HG02852 (cell line): ENCODE measurements around the gene ARMC2.

ENCODE experiments used
- ATAC-seq: cut with Tn5 transposase; IDR thresholded peaks from one replicate; pipeline ENCODE4 v1.9.1; 2021; ENCODE audit warnings: mild to moderate bottlenecking, moderate library complexity; ENCODE audit not compliant: unreplicated experiment

The ARMC2 gene

GRCh38 chr6:108982154-108983113, 134.2 kb downstream of the ARMC2 start:
- ATAC-seq: no peak

- no peak for ATAC-seq
These were observed 134.9 kb downstream of the ARMC2 start for GRCh38 chr6:108983151-108983550.

- ATAC-seq: no peak
These were observed 137.1 kb downstream of the ARMC2 start for GRCh38 chr6:108985301-108985700.

- ATAC-seq: no peak
These were observed 138.9 kb downstream of the ARMC2 start for GRCh38 chr6:108987156-108987555.

- ATAC-seq: no peak
These were observed 140.1 kb downstream of the ARMC2 start for GRCh38 chr6:108988296-108988695.

- no peak for ATAC-seq
These were observed 140.5 kb downstream of the ARMC2 start for GRCh38 chr6:108988765-108989164.

- no peak for ATAC-seq
These were observed 141.5 kb downstream of the ARMC2 start for GRCh38 chr6:108989700-108990099.

GRCh38 chr6:108993876-108994275, 145.7 kb downstream of the ARMC2 start:
- ATAC-seq: no peak

GRCh38 chr6:108995296-108995695, 147.1 kb downstream of the ARMC2 start:
- no peak for ATAC-seq

GRCh38 chr6:108996208-108996607, 148.0 kb downstream of the ARMC2 start:
- ATAC-seq: no peak

GRCh38 chr6:108998485-108998884, 150.3 kb downstream of the ARMC2 start:
- ATAC-seq: no peak

- no peak for ATAC-seq
These were observed 151.2 kb downstream of the ARMC2 start for GRCh38 chr6:108999428-108999827.

GRCh38 chr6:109000289-109000688, 152.1 kb downstream of the ARMC2 start:
- ATAC-seq: no peak

GRCh38 chr6:109001291-109001894, 153.2 kb downstream of the ARMC2 start:
- ATAC-seq: no peak

- no peak for ATAC-seq
These were observed 154.0 kb downstream of the ARMC2 start for GRCh38 chr6:109002051-109002697.

GRCh38 chr6:109002882-109003281, 154.7 kb downstream of the ARMC2 start:
- ATAC-seq: no peak

GRCh38 chr6:109006818-109007217, 158.6 kb downstream of the ARMC2 start:
- ATAC-seq: no peak

GRCh38 chr6:109007521-109007920, 159.3 kb downstream of the ARMC2 start:
- ATAC-seq: no peak

GRCh38 chr6:109008054-109008453, 159.8 kb downstream of the ARMC2 start:
- ATAC-seq: peak; percentile 50

GRCh38 chr6:109008537-109009235, 160.5 kb downstream of the ARMC2 start:
- peak; percentile 10 for ATAC-seq
